ENCODE measurements around the gene TMEM132C.

The TMEM132C gene

DNA sequence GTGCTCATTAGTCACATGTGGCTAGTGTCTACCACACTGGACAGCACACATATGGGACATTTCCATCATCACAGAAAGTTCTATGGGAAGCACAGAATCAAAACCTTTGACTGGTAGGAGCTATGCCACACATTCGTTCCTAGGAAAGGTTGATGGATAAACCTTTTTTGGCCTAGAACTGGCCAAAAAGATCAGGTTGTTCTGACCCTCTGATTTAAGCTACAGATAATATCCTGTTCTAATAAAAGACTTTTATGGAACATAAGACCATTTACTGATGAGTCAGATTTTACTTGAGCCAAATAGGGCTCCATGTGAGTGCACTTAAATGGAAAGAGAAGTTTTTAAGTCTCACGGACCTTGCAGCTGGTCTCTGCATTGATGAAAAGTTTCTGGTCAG lies 413.6 kb downstream of the TMEM132C start:
- DNase-seq: no peak

- no peak for DNase-seq
Observed at GRCh38 chr12:128682548-128683275, 415.7 kb downstream of the TMEM132C start.

- no peak for DNase-seq
Observed at GRCh38 chr12:128684352-128684751, 417.4 kb downstream of the TMEM132C start.

- no peak for DNase-seq
Observed at GRCh38 chr12:128685903-128686475, 419.0 kb downstream of the TMEM132C start.

GRCh38 chr12:128687851-128688250 lies 420.9 kb downstream of the TMEM132C start:
- no peak for DNase-seq

GRCh38 chr12:128690641-128691040 lies 423.7 kb downstream of the TMEM132C start:
- no peak for DNase-seq

GRCh38 chr12:128693115-128693514 lies 426.1 kb downstream of the TMEM132C start:
- DNase-seq: no peak

DNA sequence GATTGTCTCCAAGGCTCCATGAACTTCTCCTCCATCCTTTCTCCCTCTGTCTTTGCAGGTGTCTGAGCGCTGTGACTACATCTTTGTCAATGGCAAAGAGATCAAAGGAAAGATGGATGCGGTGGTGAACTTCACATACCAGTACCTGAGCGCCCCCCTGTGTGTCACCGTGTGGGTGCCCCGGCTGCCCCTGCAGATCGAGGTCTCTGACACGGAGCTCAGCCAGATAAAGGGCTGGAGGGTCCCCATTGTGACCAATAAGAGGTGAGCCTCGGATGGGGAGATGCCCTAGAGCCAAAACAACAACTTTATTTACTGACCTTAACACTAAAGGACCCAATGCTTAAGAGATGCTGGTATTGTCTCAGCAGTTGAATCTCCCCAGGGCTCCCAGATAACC lies 426.8 kb downstream of the TMEM132C start:
- DNase-seq: no peak

DNA sequence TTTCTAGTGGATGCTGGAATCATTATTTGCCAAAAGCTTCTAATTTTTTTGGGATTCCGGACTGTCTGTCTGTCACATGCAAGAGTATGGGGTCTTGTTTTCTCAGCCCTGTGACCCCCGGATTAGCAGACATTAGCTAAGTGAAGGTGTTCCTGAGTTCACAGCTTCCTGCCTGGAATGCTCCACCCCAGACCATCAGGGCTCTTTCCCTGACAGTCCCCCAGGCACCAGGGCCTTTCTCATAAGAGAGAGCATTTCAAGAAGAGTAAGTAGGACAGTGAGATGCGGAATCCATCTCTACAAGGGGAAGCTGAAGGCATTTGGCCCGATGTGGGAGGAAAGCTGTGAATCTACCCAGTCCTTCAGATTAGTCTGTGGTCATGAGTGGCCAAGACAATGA lies 427.5 kb downstream of the TMEM132C start:
- no peak for DNase-seq

DNA sequence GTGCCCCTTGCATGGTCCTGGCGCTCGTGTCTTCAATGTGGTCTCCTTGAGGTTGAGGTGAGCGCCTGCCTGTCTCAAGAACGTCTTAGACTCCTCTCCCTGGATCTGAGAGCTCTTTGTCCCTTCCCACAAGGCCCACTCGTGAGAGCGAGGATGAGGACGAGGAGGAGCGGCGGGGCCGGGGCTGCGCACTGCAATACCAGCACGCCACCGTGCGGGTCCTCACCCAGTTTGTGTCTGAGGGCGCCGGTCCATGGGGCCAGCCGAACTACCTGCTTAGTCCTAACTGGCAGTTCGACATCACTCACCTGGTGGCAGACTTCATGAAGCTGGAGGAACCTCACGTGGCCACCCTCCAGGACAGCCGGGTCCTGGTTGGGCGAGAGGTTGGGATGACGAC lies 428.7 kb downstream of the TMEM132C start:
- no peak for DNase-seq

DNA sequence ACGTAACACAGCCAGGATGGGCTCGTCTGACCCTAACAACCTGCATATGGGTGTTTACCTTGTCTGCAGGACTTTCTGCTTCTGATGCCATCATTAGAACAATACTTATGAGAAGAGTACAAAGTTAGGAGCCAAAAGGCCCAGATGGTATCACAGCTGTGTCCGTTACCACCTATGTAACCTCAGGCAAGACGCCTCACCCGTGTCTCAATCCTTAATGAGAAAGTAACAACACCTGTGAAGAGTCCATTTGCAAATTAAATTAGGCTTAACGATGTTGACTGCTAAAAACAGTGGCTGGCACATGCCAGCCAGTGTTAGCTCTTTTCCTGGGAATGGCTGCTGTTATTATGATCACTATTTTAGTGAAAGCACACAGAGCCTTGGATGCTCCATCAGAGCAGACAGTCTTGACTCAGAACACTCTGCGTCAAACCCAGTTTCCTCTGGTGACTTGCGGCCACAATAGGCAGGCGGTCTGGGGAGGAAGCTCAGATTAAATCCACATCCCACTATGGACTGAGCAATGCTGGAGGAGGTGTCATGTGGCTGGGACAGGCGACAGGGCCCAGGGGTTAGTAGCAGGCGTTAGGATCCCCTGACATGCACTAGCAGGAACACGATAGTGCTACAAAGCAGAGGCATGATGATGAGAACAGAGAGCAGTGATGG lies 431.5 kb downstream of the TMEM132C start:
- DNase-seq: no peak

DNA sequence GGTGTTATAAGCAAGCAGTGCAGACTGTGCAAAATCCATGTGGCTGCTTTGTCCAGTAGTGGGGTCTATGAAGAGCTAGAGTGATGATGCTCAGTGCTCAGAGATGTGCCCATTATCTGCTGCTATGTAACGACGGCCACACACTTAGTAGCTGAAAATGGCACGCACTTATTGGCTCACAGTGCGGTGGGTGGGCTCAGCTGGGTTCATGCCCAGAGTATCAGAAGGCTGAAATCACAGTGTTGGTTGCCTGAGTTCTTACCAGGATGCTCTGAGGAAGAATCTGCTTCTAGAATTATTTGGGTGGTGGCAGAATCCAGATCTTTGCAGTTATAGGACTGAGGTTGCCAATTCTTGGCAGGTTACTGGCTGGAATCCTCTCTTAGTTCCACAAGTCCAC lies 432.1 kb downstream of the TMEM132C start:
- DNase-seq: no peak

- no peak for DNase-seq
Observed at GRCh38 chr12:128702371-128702770, 435.4 kb downstream of the TMEM132C start.

- no peak for DNase-seq
Observed at GRCh38 chr12:128705140-128705539, 438.2 kb downstream of the TMEM132C start.

DNA sequence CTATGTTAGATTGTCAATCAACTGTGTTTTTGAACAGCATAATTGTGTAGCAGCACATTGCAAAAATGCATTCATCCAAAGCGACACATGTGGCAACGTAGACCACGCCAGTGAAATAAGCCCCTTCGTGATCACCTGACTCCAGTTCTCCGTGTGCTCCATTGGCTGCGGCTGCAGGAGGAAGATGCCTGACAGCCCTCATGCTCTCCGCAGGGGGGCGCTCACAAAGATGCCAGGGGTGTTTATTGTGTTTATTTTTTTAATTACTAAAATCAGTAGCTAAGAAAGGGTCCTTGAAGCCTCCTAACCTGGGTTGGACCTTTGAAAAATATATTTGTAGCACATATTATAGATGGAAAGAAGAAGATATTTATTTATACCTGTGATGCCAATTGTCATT lies 440.5 kb downstream of the TMEM132C start:
- DNase-seq: no peak

DNA sequence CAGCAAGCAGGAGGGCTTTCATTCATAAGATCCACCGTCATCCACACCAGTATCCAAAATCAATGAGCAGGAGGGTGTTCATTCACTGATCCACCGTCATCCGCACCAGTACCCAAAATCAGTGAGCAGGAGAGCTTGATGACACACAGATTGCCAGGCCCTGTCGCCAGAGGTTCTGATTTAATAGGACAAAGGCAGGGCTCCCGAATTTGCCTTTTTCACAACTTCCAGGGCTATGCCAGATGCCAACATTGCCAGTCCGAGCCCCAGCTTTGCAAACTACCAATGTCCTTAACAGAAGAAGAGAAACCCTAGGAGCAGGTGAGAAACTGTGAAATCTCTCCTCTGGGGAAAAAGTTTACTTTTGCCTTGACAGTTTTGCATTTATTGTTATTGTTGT lies 441.8 kb downstream of the TMEM132C start:
- no peak for DNase-seq

- no peak for DNase-seq
Observed at GRCh38 chr12:128709660-128710059, 442.7 kb downstream of the TMEM132C start.

GRCh38 chr12:128711486-128711885 lies 444.5 kb downstream of the TMEM132C start:
- DNase-seq: no peak

DNA sequence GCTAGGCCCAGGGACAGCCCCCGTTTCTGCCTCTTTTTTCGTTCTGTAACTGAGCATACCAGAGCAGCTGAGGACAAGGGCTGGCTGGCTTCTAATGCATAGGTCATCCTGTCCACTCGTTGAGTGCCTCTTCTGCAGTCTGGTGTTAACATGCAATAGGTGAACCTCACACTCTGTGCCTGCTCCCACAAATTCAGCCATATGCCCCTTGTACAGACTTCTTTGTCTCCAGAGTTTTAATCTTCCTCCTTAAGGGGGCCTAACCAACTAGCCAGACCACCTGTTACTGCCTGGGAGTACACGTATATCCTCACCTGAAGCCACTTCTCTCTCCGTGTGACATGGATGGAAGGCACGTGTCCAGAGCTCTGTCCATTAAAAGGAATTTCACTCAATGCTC lies 445.7 kb downstream of the TMEM132C start:
- no peak for DNase-seq

DNA sequence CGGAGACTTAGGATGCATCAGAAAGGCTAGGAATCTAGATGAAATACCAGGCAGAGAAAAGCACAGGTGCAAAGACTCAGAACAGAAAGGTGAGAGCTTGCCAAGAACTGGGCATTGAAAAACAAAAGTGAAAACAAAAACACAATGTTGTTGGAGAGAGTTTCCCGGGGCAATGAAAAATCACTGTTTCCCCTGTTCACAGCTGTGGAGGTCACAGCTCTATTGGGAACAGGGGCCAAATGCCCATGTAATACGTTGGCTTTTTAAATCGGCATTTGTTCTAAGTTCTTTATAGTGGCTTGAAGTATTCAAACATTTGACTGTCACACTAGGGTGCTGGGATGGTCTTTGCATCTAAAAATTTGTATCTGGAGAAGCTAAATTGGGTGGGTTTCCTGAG lies 448.5 kb downstream of the TMEM132C start:
- no peak for DNase-seq

GRCh38 chr12:128724468-128725046 lies 457.6 kb downstream of the TMEM132C start:
- no peak for DNase-seq

DNA sequence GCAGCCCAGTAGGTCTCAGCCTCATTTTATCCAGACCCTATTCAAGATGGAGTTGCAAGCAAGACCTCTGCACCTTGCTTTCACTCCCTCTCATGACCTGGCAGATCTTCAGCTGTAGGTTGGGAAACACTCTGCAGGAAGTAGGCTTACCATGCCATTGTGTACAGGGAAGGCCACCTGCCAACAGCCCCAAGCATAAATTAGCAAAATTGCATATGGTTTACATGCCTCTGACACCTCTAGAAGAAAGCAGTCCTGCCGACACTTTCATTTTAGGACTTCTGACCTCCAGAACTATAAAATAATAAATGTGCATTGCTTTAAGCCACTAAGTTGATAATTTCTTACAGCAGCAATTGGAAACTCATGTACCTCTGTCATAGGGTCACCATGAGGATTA lies 459.9 kb downstream of the TMEM132C start:
- no peak for DNase-seq

DNA sequence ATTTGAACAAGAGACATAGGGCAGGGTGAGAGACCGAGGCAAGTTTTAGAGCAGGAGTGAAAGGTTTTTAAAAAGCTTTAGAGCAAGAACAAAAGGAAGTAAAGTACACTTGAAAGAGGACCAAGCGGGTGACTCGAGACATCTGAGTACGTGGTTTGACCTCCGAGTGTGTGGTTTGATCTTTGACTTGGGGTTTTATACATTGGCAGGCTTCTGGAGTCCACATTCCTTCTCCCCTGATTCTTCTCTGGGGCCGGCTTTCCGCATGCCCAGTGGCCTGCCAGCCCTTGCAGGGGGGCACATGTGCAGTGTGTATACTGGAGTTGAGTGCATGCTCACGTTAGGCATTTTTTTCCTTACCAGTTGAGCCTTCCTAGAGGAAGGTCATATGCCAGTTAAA lies 460.5 kb downstream of the TMEM132C start:
- no peak for DNase-seq

DNA sequence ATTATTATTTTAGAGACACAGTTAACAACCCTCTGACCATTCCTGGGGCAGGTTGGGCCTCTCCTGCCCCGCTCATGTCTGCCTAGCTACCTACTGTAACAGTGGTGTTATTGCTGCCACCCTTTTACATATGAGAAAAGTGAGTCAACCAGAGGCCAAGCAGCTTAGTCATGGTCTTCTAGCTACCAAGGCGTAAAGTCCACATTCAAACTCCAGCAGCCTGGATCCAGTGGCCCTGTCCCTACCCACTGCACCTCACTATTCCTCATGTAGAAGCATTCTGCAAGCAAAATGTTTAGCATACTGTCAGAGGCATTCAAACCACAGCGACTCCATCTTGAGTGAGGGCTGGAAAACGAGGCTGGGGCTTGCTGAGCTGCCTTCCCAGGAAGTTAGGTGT lies 461.0 kb downstream of the TMEM132C start:
- no peak for DNase-seq
